ENCODE measurements around the gene MC1R. TPM values are rescaled to one million over a fixed set of nuclear protein-coding genes. Genes with fewer than 3 reads are reported as not detected.

Gene MC1R
- total and polyA plus RNA-seq, 2 experiments from 2014 or later, result 0.74 to 4.3 TPM

GRCh38 chr16:89910717-89911354, 7.8 kb upstream of the MC1R start:
- peaks cover 22% of the 10 kb centered on the region for H3K9me3 Mint-ChIP-seq
- no peaks in the 10 kb centered on the region for H3K79me2 ChIP-seq (replicated peaks; ENCODE audit: insufficient read depth)
- peaks cover 19% of the 10 kb centered on the region; the same call in 1 of the 2 replicates for H3F3A ChIP-seq (replicated peaks; ENCODE audit: low read depth)
- H3K4me3 ChIP-seq, result no peak overlapping the region
- no peaks in the 10 kb centered on the region for H3K27me3 ChIP-seq (ENCODE audit: insufficient read depth)
- no peaks in the 10 kb centered on the region for H3K9me2 ChIP-seq (ENCODE audit: insufficient read depth)
- DNase-seq (ENCODE audit: low spot score) (no peak), ATAC-seq (peak; percentile 5)
- H3K27me3 Mint-ChIP-seq (ENCODE audit: insufficient read depth, low read depth, poor library complexity), result peaks cover 24% of the 10 kb centered on the region
- H2AFZ ChIP-seq, result no peak overlapping the region
- H3K27ac ChIP-seq (ENCODE audit: low read depth), result peak overlapping the region; percentile 55; the same call in 1 of the 2 replicates
- 0 out of 2 replicates have a peak, but pooled peaks cover 4% of the 10 kb centered on the region for H3K4me1 ChIP-seq (ENCODE audit: insufficient read depth)
- H4K20me1 ChIP-seq (replicated peaks; ENCODE audit: insufficient read depth), result no peaks in the 10 kb centered on the region
- H3K4me2 ChIP-seq, result no peak overlapping the region
- no peak overlapping the region for H3K27ac Mint-ChIP-seq
- TF ChIP-seq JUNB (IDR thresholded peaks at IDR 0.05; ENCODE audit: unreplicated experiment) (no peak), STAT1 (IDR thresholded peaks at IDR 0.05; ENCODE audit: unreplicated experiment) (no peak), EZH2 (IDR thresholded peaks at IDR 0.05; ENCODE audit: low read depth, unreplicated experiment) (no peak), CTCF (conservative IDR thresholded peaks at IDR 0.05; ENCODE audit: low read depth in 2 of 2) (no peak), REST (IDR thresholded peaks at IDR 0.05; ENCODE audit: unreplicated experiment) (no peak)
- H3K36me3 ChIP-seq (ENCODE audit: insufficient read depth), result no peaks in the 10 kb centered on the region; the same call in 1 of the 2 replicates
- peaks cover 38% of the 10 kb centered on the region for H3K36me3 Mint-ChIP-seq (ENCODE audit: low read depth)
- H3K4me1 Mint-ChIP-seq, result 0 out of 3 replicates have a peak, but pooled peaks cover 4% of the 10 kb centered on the region
- no peak overlapping the region for H3K4me3 Mint-ChIP-seq

- Histone ChIP-seq H3K4me1 (ENCODE audit: insufficient read depth) (0 out of 2 replicates have a peak, but pooled peaks cover 4% of the 10 kb centered on the region), H3K4me2 (no peak overlapping the region), H2AFZ (no peak overlapping the region), H3F3A (replicated peaks; ENCODE audit: low read depth) (peaks cover 19% of the 10 kb centered on the region; the same call in 1 of the 2 replicates), H3K27me3 (ENCODE audit: insufficient read depth) (no peaks in the 10 kb centered on the region), H3K9me2 (ENCODE audit: insufficient read depth) (no peaks in the 10 kb centered on the region), H3K27ac (ENCODE audit: low read depth) (no peak overlapping the region), H3K36me3 (ENCODE audit: insufficient read depth) (no peaks in the 10 kb centered on the region; the same call in 1 of the 2 replicates), H3K4me3 (no peak overlapping the region), H4K20me1 (replicated peaks; ENCODE audit: insufficient read depth) (no peaks in the 10 kb centered on the region), H3K79me2 (replicated peaks; ENCODE audit: insufficient read depth) (no peaks in the 10 kb centered on the region)
- Mint-ChIP-seq H3K4me3 (no peak overlapping the region; the same call in 2 of the 3 replicates), H3K36me3 (ENCODE audit: low read depth) (peaks cover 33% of the 10 kb centered on the region), H3K9me3 (peaks cover 24% of the 10 kb centered on the region), H3K27ac (no peak overlapping the region), H3K4me1 (0 out of 3 replicates have a peak, but pooled peaks cover 4% of the 10 kb centered on the region), H3K27me3 (ENCODE audit: insufficient read depth, low read depth, poor library complexity) (peaks cover 26% of the 10 kb centered on the region)
- ATAC-seq, result no peak
- no peak for DNase-seq (ENCODE audit: low spot score)
- no peak for TF ChIP-seq ZNF114 (CRISPR knock-in tag; IDR thresholded peaks at IDR 0.05)
- no peak for TF ChIP-seq EZH2 (IDR thresholded peaks at IDR 0.05; ENCODE audit: low read depth, unreplicated experiment)
- TF ChIP-seq NANOG (IDR thresholded peaks at IDR 0.05; ENCODE audit: borderline replicate concordance), result no peak
- no peak for TF ChIP-seq ETS1 (IDR thresholded peaks at IDR 0.05)
- TF ChIP-seq POLR2AphosphoS5 (IDR thresholded peaks at IDR 0.05; ENCODE audit: low read depth), result no peak
- TF ChIP-seq REST (IDR thresholded peaks at IDR 0.05; ENCODE audit: unreplicated experiment), result no peak
- no peak for TF ChIP-seq JUNB (IDR thresholded peaks at IDR 0.05; ENCODE audit: unreplicated experiment)
- no peak for TF ChIP-seq STAT1 (IDR thresholded peaks at IDR 0.05; ENCODE audit: unreplicated experiment)
- no peak for TF ChIP-seq EZH2phosphoT487 (IDR thresholded peaks at IDR 0.05; ENCODE audit: unreplicated experiment)
- TF ChIP-seq ZNF331 (CRISPR knock-in tag; IDR thresholded peaks at IDR 0.05; ENCODE audit: low read depth), result no peak
- TF ChIP-seq CREB1 (CRISPR knock-in tag; IDR thresholded peaks at IDR 0.05; ENCODE audit: low read depth), result no peak
Measured at GRCh38 chr16:89911375-89911774, 7.3 kb upstream of the MC1R start.

All from GM23338 (cell line).